WTC11 (cell line): ENCODE measurements around the gene CORO7. TPM values are rescaled to one million over a fixed set of nuclear protein-coding genes. Genes with fewer than 3 reads are reported as not detected.
A peak's percentile ranks its signal among the peaks of the same experiment; 100 is the strongest.

Experiments used
- ATAC-seq: fragments of 200-7000 bp; cut with Tn5 transposase; 2 replicates; pipeline ENCODE4 v1.10.0; 2021; ENCODE audit warnings: mild to moderate bottlenecking, moderate library complexity
- CTCF ChIA-PET: fragments of 300-600 bp; sonication (Branson Sonifier 250); formaldehyde crosslinking; loops from one replicate; lab custom pipeline; 2021; ENCODE audit warnings: antibody characterized with exemption; lab: Charles Lee
- POLR2A ChIA-PET: fragments of 350-600 bp; sonication (Branson Sonifier 250); formaldehyde crosslinking; loops from one replicate; lab custom pipeline; 2021; ENCODE audit warnings: antibody characterized with exemption; lab: Charles Lee
- DNase-seq: peaks from one replicate; pipeline ENCODE4 v3.0.0; 2021; ENCODE audit warnings: low spot score
- H3K27ac Mint-ChIP-seq: 2 replicates; pipeline ENCODE4 v1.8.0; 2021; ENCODE audit warnings: mixed read lengths
- H3K27me3 Mint-ChIP-seq: 2 replicates; pipeline ENCODE4 v1.8.0; 2021; ENCODE audit warnings: low read depth, mild to moderate bottlenecking, moderate library complexity, mixed read lengths
- H3K36me3 Mint-ChIP-seq: 2 replicates; pipeline ENCODE4 v1.8.0; 2021; ENCODE audit warnings: mixed read lengths
- H3K4me1 Mint-ChIP-seq: 2 replicates; pipeline ENCODE4 v1.8.0; 2022; ENCODE audit warnings: mixed read lengths
- H3K4me3 Mint-ChIP-seq: 2 replicates; pipeline ENCODE4 v1.8.0; 2021; ENCODE audit warnings: mild to moderate bottlenecking, moderate library complexity, mixed read lengths
- H3K9me3 Mint-ChIP-seq: 2 replicates; pipeline ENCODE4 v1.8.0; 2021; ENCODE audit warnings: mixed read lengths
- AFF4 ChIP-seq: sonication (generic); formaldehyde crosslinking; IDR thresholded peaks from 2 replicates; pipeline ENCODE4 v1.8.1; 2023; ENCODE audit warnings: mild to moderate bottlenecking, missing genetic modification reagents, borderline replicate concordance
- CDX4 ChIP-seq: fragments of 250-450 bp; sonication (Bioruptor Pico); IDR thresholded peaks from 2 replicates; pipeline ENCODE4 v1.9.0; 2021; ENCODE audit warnings: moderate library complexity, mild to moderate bottlenecking, inconsistent platforms, borderline replicate concordance
- CTCF ChIP-seq: fragments of 200-600 bp; IDR thresholded peaks from 2 replicates; pipeline ENCODE4 v1.8.0; 2022; ENCODE audit warnings: antibody characterized with exemption
- E2F1 ChIP-seq: sonication (generic); formaldehyde crosslinking; IDR thresholded peaks from 2 replicates; pipeline ENCODE4 v1.8.0; 2022; ENCODE audit warnings: mild to moderate bottlenecking, missing genetic modification reagents
- ERG ChIP-seq: fragments of 250-450 bp; sonication (Bioruptor Pico); IDR thresholded peaks from 2 replicates; pipeline ENCODE4 v1.8.0; 2021; ENCODE audit warnings: mild to moderate bottlenecking
- GRHL2 ChIP-seq: fragments of 250-450 bp; sonication (Bioruptor Pico); IDR thresholded peaks from 2 replicates; pipeline ENCODE4 v1.8.0; 2022; ENCODE audit warnings: mild to moderate bottlenecking, moderate library complexity; ENCODE audit not compliant: insufficient replicate concordance, severe bottlenecking
- MAX ChIP-seq: sonication (generic); formaldehyde crosslinking; IDR thresholded peaks from 2 replicates; pipeline ENCODE4 v1.8.0; 2022; ENCODE audit warnings: mild to moderate bottlenecking, missing genetic modification reagents
- OVOL2 ChIP-seq: fragments of 250-450 bp; sonication (Bioruptor Pico); IDR thresholded peaks from 2 replicates; pipeline ENCODE4 v1.9.0; 2021; ENCODE audit warnings: mild to moderate bottlenecking, borderline replicate concordance
- TCF7 ChIP-seq: sonication (generic); formaldehyde crosslinking; IDR thresholded peaks from 2 replicates; pipeline ENCODE4 v1.8.0; 2022; ENCODE audit warnings: mild to moderate bottlenecking, low read depth, missing genetic modification reagents, moderate library complexity
- ZNF263 ChIP-seq: sonication (generic); formaldehyde crosslinking; IDR thresholded peaks from 2 replicates; pipeline ENCODE4 v1.8.1; 2022; ENCODE audit warnings: low read depth, mild to moderate bottlenecking, moderate library complexity, missing genetic modification reagents
- ZNF423 ChIP-seq: fragments of 250-450 bp; sonication (Bioruptor Pico); IDR thresholded peaks from 2 replicates; pipeline ENCODE4 v2.1.2; 2022; ENCODE audit warnings: mild to moderate bottlenecking, moderate library complexity
- ZNF512 ChIP-seq: sonication (generic); formaldehyde crosslinking; IDR thresholded peaks from 2 replicates; pipeline ENCODE4 v1.8.1; 2022; ENCODE audit warnings: missing genetic modification reagents, borderline replicate concordance
- total RNA-seq: library from RNA; stranded (reverse); gene quantifications from 3 replicates; pipeline ENCODE4 v1.2.3, GENCODE V29; 2021

CORO7 gene
- total RNA-seq, 1 experiment from 2014 or later: 45.5 TPM

GRCh38 chr16:4332083-4332482 is 84.3 kb downstream of the CORO7 start (continued):
- TF ChIP-seq AFF4 (CRISPR knock-in tag): no peak

GRCh38 chr16:4330277-4330874 is 86.0 kb downstream of the CORO7 start:
- ChIA-PET POLR2A (interaction anchor here (0.7 to 1.1 kb wide), 2 partner anchors 57 to 76 kb away, joined by 3 to 4 read pairs; no protein-coding TSS in a partner anchor), CTCF (interaction anchor here (0.6 to 9.3 kb wide), 21 partner anchors 9 to 391 kb away, joined by 3 to 185 read pairs (median 5); partner anchors contain the start of genes GLIS2, PAM16 and TFAP4)
- Mint-ChIP-seq H3K27me3 (no peaks in the 10 kb centered on the region), H3K9me3 (no peaks in the 10 kb centered on the region), H3K27ac (no peak overlapping the region), H3K4me1 (peaks cover 18% of the 10 kb centered on the region), H3K36me3 (no peaks in the 10 kb centered on the region), H3K4me3 (no peak overlapping the region)
- DNase-seq: peak; percentile 86
- peak; percentile 27 for ATAC-seq
- TF ChIP-seq CTCF (peak; percentile 93), MAX (CRISPR knock-in tag) (no peak), ZNF512 (CRISPR knock-in tag) (no peak), ERG (CRISPR knock-in tag) (no peak)

- no peak for ATAC-seq
- no peaks in the 10 kb centered on the region for H3K27me3 Mint-ChIP-seq
- CTCF ChIA-PET: interaction anchor here (0.6 to 9.3 kb wide), 28 partner anchors 9 to 346 kb away, joined by 3 to 185 read pairs (median 7); partner anchors contain the start of genes GLIS2, PAM16 and TFAP4
- no peak for TF ChIP-seq CDX4 (CRISPR knock-in tag)
- TF ChIP-seq TCF7: no peak
- no peak for TF ChIP-seq OVOL2 (CRISPR knock-in tag)
- no peak for TF ChIP-seq E2F1 (CRISPR knock-in tag)
- no peak for TF ChIP-seq GRHL2 (CRISPR knock-in tag)
- TF ChIP-seq ZNF423 (CRISPR knock-in tag): no peak
- TF ChIP-seq ZNF512 (CRISPR knock-in tag): no peak
- TF ChIP-seq ZNF263: no peak
- TF ChIP-seq, all 79 proteins: peak for 0
- Mint-ChIP-seq H3K4me3 (no peak overlapping the region), H3K9me3 (no peaks in the 10 kb centered on the region), H3K27ac (peak overlapping the region; percentile 87), H3K36me3 (no peaks in the 10 kb centered on the region), H3K4me1 (peaks cover 24% of the 10 kb centered on the region)
- POLR2A ChIA-PET: interaction anchor here (0.6 to 2.3 kb wide), 8 partner anchors 18 to 75 kb away, joined by 3 to 12 read pairs (median 4); partner anchors contain the start of genes PAM16 and TFAP4
- no peak for DNase-seq
These were observed 87.3 kb downstream of the CORO7 start for GRCh38 chr16:4328782-4329775.
